Mucosa of gallbladder (tissue), 1 donor: ENCODE data around the gene KLHL33. TPM values are rescaled to one million over a fixed set of nuclear protein-coding genes. Genes with fewer than 3 reads are reported as not detected.
A peak's percentile ranks its signal among the peaks of the same experiment; 100 is the strongest.

Source experiments
- DNase-seq: peaks from one replicate; pipeline ENCODE4 v3.0.0-alpha.2; 2020; ENCODE audit warnings: low spot score
- total RNA-seq: library from RNA; stranded (reverse); gene quantifications from one replicate; pipeline ENCODE4 v1.2.1, GENCODE V29; 2021
- donor health status: DM: no; HTN: no; CAD: no.

The KLHL33 gene
- total RNA-seq, 1 donor from 2014 or later, result 0.92 TPM

GRCh38 chr14:20413744-20414082, 22.3 kb downstream of the KLHL33 start:
- no peak for DNase-seq

GRCh38 chr14:20412876-20413743, 22.9 kb downstream of the KLHL33 start, which contains the start of gene TEP1:
TEP1 (minus strand) TSS chr14:20413501; CDS start chr14:20408439, 5,062 bp downstream.
- peak; percentile 89 for DNase-seq

- no peak for DNase-seq
Measured at GRCh38 chr14:20412411-20412810, 23.6 kb downstream of the KLHL33 start.

- no peak for DNase-seq
Measured at GRCh38 chr14:20409226-20409625, 26.7 kb downstream of the KLHL33 start.

- DNase-seq, result no peak
Measured at GRCh38 chr14:20403521-20403920, 32.4 kb downstream of the KLHL33 start.

GRCh38 chr14:20400965-20401593, 34.9 kb downstream of the KLHL33 start:
- no peak for DNase-seq

GRCh38 chr14:20400589-20400964, 35.4 kb downstream of the KLHL33 start:
- DNase-seq, result no peak

- no peak for DNase-seq
Measured at GRCh38 chr14:20397511-20397910, 38.5 kb downstream of the KLHL33 start.

GRCh38 chr14:20391505-20391904, 44.5 kb downstream of the KLHL33 start:
- no peak for DNase-seq

- no peak for DNase-seq
Measured at GRCh38 chr14:20388159-20388558, 47.8 kb downstream of the KLHL33 start.

GRCh38 chr14:20387576-20387975, 48.4 kb downstream of the KLHL33 start:
- no peak for DNase-seq

- DNase-seq, result no peak
Measured at GRCh38 chr14:20386276-20386855, 49.6 kb downstream of the KLHL33 start.

- DNase-seq, result no peak
Measured at GRCh38 chr14:20384886-20385285, 51.1 kb downstream of the KLHL33 start.

GRCh38 chr14:20384321-20384720, 51.6 kb downstream of the KLHL33 start:
- DNase-seq, result no peak

- DNase-seq, result no peak
Measured at GRCh38 chr14:20383636-20384035, 52.3 kb downstream of the KLHL33 start.

GRCh38 chr14:20383032-20383431, 52.9 kb downstream of the KLHL33 start:
- DNase-seq, result no peak

GRCh38 chr14:20382526-20382925, 53.4 kb downstream of the KLHL33 start:
- no peak for DNase-seq

- DNase-seq, result no peak
Measured at GRCh38 chr14:20381341-20381740, 54.6 kb downstream of the KLHL33 start.

GRCh38 chr14:20380681-20381080, 55.3 kb downstream of the KLHL33 start:
- no peak for DNase-seq

- peak; percentile 85 for DNase-seq
Measured at GRCh38 chr14:20379743-20380142, 56.2 kb downstream of the KLHL33 start.

- DNase-seq, result peak; percentile 52
Measured at GRCh38 chr14:20377171-20377570, 58.8 kb downstream of the KLHL33 start.

GRCh38 chr14:20376071-20376588, 59.8 kb downstream of the KLHL33 start:
- peak; percentile 85 for DNase-seq
